Islet of Langerhans (tissue), 1 donor: ENCODE results near the gene SYNGR1.
"Not testable (repeated sequence)": the region's sequence is repeated elsewhere in the genome, so short reads cannot be mapped to it uniquely, and the experiment has no call there.

Experiments used
- FAIRE-seq: peaks from one replicate; lab custom pipeline; 2011; peaks lifted over from hg19 to GRCh38; lab: Jason Lieb, UNC

SYNGR1 gene

DNA sequence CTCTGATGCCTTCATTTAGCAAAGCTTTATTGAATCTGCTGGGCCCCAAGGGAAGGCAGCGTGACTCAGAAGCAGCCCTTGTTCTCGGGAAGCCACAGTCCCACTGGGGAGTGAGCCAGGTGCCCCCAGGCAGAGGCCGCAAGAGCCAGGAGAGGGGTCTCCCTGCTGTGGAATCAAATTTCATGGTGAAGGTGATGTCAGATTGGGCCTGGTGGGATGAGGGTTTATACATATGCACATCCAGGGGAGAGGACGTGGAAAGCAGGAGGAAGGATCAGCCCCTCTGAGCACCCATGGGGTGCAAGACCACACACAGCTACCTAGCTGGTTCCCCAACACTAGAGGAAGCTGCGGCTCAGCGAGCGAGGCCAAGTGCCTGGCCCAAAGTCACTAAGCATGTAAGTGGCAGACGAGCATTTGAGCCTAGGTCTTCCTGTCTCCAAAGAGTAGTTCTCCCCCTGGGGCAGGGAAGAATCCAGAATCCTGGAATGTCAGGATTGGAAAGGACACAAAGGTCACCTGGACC lies 2.0 kb downstream of the SYNGR1 start:
- FAIRE-seq, result no peak

DNA sequence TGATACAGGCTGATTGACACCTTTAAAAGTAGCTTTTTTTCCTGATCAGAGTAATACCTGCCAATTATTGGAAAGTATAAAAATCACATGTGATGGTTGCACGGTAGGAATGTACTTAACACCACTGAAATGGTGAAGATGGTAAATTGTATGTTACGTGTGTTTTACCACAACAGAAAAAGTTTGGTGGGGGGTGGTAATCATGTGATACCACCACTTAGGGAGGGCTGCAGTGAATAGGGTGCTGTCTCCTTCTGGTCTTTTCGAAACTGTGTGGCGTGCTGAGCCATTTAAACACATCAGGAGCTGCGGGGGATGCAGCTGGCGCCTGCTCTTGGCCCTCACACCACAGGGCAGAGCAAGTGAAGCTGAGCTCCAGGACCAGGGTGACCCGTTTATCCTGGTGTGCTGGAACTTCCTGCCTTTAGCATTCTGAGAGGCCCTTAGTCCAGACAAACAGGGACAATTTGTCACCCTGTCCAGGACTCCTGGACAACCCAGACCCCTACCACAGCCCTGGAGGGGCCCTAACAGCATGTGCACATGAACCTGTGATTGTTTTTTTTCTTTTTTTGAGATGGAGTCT lies 2.6 kb downstream of the SYNGR1 start:
- no peak for FAIRE-seq

DNA sequence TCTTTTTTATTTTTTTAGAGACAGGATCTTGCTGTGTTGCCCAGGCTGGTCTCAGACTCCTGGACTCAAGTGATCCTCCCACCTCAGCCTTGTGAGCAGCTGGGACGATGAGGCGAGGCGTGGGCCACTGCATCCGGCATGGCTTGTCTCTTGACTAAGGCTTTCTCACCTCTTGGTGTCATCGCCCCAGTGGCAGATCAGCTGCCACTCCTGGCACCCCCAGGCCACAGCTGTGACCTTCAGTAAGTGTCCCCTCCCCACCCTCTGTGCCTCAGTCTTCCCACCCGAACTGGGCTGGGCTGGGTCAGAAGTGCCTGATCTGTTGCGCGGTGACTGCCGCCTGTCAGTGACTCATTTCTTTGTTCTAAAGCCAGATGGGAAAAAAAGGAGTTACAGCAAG lies 3.6 kb downstream of the SYNGR1 start:
- no peak for FAIRE-seq

DNA sequence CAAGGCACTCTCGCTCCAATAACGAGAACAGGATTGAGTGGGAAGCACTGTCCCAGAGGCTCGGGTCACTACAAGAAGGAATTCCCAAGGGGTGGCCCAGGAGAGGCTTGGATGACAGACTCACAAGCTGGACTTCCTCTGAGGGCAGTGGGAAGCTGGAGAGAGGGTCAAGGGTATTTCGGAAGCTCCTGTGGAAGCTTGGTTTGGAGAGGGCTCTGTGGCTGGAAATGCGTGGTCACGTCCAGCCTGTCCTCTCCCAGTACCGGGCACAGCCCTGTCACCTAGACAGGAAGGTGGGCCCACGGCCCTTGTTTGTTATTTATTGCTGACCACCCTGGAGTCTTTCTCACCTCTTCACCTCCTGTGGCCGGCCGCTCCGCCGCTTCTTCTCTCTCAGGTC lies 5.3 kb downstream of the SYNGR1 start:
- FAIRE-seq, result no peak

DNA sequence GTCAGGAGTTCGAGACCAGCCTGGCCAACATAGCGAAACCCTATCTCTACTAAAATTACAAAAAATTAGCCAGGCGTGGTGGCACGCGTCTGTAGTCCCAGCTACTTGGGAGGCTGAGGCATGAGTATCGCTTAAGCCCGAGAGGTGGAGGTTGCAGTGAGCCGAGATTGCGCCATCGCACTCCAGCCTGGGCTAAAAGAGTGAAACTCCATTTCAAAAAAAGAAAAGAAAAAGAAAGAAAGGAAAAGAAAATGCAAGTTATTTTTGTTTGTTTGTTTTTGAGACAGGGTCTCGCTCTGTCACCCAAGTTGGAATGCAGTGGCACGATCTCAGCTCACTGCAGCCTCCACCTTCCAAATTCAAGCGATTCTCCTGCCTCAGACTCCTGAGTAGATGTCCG lies 6.0 kb downstream of the SYNGR1 start:
- not testable (repeated sequence) for FAIRE-seq

DNA sequence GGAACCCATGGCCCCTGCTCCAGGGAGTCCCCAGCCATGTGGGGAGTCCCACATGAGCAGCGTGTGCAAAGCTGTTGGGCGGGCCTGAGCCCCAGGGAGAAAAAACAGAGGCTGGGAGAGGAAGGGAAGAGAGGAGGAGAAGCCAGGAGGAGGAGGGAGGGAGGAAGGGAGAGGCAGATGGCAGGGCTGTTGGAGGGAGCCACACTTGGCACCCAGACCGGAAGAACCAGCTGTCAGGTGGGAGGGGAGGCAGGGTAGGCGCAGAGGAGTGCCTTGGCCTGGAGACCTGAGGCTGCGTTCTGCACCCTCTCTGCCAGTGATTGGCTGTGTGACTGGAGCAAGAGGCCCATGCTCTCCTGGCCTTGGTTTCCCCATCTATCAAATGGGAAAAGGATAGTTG lies 6.7 kb downstream of the SYNGR1 start:
- no peak for FAIRE-seq

DNA sequence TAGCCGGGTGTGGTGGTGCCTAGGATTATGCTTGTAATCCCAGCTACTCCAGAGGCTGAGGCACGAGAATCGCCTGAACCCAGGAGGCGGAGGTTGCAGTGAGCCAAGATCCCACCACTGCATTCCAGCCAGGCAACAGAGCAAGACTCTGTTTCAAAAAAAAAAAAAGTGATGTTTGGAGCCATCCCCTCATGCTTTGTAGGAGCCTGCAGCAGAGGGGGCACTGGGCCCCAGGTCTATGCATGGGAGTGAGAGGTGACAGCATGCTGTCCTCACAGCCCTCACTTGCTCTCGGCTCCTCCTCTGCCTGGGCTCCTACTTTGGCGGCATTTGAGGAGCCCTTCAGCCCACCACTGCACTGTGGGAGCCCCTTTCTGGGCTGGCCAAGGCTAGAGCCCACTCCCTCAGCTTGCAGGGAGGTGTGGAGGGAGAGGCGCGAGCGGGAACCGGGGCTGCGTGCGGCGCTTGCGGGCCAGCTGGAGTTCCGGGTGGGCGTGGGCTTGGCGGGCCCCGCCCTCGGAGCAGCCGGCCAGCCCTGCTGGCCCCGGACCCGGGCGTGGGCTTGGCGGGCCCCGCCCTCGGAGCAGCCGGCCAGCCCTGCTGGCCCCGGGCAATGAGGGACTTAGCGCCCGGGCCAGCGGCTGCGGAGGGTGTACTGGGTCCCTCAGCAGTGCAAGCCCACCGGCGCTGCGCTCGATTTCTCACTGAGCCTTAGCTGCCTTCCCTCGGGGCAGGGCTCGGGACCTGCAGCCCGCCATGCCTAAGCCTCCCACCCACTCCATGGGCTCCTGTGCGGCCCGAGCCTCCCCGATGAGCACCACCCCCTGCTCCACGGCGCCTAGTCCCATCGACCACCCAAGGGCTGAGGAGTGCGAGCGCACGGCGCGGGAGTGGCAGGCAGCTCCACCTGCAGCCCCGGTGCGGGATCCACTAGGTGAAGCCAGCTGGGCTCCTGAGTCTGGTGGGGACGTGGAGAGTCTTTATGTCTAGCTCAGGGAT lies 7.6 kb downstream of the SYNGR1 start:
- FAIRE-seq, result not testable (repeated sequence)

DNA sequence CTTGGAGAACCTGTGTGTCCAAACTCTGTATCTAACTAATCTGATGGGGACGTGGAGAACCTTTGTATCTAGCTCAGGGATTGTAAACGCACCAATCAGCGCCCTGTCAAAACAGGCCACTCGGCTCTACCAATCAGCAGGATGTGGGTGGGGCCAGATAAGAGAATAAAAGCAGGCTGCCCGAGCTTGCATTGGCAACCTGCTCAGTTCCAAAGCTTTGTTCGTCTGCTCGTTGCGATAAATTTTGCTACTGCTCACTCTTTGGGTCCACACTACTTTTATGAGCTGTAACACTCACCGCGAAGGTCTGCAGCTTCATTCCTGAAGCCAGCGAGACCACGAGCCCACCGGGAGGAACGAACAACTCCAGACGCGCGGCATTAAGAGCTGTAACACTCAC lies 8.4 kb downstream of the SYNGR1 start:
- FAIRE-seq, result not testable (repeated sequence)

DNA sequence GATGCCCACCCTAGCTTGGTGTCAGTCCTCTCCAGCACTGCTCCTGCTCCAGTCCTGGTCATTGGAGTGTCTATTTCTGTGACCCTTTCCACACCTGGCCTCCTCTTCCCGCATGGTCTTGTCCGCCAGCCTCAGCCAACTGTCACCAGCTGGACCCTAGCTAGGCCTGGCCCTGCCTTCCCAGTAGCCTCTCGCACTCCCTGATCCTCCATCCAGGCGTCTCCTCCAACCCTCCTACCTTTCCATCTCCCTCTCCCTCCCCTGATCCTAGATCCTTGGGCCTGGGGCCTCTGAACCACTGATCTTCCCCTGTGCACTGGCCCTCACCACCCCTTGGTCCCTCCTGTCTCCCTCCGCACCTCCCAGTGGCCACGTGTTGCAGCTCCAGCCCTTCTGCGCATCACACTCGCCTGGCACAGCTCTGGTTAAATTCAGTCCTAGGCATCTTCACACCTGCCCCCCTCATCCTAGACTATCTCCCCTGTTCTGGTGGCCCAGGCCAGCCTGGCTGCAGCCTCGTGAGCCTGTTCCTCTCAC lies 9.9 kb downstream of the SYNGR1 start:
- no peak for FAIRE-seq

DNA sequence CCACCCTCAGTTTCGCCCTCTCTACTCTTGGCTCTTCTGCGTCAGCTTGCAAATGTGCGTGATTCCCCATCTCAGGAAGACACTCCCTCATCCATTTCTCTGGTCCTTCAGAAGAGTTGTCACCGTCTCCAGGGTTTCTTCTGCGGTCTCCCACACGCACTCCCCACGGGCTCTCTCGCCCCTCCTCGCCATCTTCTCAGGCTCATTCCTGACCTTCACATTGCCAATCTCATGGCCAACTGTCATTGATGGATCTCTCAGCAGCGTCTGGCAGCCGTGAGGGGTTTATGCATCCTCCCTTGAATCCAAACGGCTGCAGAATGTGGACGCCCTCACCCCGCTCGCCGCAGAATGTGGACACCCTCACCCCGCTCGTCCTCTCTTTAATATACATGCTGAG lies 10.5 kb downstream of the SYNGR1 start:
- no peak for FAIRE-seq

DNA sequence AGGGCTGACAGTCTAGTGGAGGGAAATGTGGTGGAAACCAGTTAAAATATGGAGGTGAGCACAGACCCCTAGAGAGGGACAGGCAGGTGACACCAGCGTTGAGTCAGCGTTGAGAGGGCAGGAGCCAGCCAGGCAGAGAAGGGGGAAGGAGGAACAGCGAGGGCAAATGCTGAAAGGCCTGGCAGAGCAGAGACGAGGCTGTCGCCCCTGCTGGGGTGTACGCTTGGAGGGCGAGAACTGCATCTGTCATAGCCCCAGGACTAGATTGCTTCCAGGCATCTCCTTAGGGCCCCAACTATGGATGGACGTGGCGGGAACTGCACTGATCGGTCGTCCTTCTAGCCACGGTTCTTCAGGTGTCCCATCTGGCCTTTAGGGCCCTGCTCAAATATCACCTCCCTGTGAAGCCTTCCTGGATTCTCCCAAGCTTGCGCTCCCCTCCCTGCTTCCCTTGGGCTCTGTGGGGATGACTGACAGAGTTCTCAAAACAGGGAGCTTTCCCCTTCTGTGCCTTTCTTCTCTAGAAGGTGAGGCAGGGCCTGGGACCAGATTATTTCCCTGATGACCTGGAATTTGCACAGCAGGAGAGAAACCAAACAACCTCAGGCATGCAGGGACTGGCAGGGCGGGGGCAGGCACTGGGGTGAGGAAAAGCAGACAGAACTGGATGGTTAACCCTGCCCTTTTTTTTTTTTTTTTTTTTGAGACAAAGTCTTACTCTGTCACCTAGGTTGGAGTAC lies 11.1 kb downstream of the SYNGR1 start:
- FAIRE-seq, result no peak

DNA sequence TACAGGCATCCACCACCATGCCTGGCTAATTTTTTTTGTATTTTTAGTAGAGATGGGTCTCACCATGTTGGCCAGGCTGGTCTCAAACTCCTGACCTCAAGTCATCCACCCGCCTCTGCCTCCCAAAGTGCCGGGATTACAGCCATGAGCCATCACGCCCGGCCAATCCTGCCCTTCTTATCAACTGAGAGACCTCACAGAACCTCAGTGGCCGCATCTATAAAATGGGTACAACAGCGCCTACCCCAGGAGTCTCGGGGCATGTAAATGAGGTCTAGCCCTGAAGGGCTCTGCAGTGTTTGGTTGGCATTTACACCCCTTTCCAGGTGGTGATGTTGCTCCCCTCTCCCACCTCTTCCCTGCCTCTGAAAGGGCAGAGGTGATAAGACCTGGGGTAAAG lies 11.7 kb downstream of the SYNGR1 start:
- no peak for FAIRE-seq

DNA sequence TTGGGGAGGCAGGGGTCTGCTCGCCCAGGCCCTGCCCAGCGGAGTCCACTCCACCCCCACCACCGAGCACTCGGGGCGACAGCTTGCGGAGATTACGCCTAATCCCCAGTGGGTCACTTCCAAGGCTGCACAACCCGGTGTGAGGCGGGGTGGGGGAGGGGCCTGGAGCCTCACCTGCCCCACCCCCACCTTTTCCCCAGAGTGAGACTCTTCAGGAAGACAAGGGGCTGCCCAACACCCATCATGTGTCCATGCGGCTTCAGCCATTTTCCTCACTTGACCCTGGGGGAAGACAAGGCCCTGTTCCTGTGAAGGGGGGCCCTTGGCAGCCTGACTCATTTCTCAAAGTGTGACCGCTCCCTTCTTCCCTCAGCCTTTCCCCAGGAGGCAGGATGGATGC lies 12.5 kb downstream of the SYNGR1 start:
- FAIRE-seq, result no peak

DNA sequence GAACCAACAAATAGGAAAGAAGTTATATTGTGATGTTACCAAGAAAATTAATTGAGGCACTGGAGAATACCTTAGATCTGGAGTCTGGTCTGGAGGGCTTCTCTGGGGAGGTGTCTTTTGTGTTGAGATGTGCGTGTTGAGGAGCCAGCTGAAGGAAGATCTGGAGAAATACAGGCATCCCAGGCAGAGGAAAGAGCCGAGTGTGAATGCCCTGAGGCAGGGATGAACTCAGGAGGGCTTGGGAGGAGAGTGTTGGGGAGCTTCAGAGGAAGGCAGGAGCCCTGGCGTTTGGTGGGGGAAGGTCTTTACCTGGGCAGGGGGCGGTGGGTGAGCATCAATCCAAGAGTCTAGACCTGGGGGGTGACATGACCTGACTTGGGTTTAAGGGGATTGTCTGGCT lies 13.1 kb downstream of the SYNGR1 start:
- FAIRE-seq, result no peak

DNA sequence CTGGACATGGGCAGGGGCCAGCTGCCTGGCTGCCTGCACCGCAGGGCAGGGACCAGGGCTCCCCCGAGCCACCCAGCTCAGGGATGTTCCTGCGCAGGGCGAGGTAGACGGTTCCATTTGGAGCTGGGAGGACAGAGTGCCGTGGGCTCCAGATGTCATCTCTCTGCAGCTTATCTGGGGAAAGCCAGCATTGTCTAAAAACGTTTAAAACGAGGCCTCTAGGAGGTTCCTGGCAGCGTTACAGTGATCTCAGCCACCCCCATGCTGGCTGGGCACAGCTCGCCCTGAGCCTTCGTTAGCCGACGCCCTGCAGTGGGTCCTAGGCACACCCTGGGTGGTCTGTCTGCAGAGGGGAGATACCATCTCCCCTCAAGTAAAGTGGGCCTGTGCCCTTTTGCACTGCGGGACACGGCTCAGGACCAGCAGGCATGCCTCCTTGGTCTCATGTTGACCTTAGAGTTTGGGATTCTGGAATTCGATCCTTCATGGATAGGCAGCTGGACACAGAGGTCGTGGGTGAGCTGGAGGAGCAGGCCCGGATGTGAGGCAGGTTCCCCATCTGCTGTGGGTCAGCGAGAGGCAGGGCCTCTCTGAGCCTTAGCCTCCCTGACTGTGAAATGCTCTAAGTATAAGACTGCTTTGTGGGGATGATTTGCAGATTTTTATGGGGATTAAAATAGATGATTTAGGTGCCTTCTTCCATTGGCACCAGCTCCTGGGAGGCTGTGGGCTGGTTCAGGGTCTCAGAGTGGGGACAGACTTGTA lies 14.1 kb downstream of the SYNGR1 start:
- FAIRE-seq, result no peak

DNA sequence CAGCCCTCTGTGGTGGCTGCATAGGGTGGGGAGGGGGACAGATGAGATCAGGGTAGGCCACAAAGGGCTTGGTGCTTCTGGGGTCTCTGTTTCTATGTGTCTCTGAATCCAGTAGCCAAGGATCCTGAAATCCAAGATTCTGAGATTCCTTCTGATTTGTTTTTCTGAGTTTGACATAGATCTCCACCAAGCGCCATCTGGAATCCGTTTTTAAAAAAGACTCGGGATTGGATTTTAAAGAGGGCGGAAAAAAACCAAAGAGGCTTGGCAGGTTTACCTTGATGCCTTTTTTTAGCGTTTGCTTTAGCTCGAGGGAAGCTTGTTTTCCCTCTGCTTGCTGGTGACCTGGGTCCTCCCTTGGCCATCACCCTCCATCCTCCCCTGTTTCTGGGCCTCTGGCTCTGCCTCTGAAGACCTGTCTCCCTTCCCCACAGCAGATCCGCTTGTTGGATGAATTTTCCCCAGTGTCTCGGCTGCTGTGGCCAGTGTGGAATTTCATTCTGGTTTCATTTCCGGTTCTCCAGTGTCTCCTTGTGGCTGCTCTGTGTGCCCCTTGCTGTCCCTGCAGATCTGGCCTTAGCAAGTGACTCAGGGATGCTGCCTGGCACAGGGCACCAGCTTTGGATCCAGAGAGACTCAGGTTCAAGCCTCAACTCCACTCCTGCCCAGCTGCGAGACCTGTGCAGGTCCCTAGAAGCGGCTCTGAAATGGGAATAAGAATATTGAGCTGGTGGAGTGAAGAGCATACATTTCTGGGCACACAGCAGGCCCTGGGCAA lies 15.1 kb downstream of the SYNGR1 start:
- FAIRE-seq, result no peak

DNA sequence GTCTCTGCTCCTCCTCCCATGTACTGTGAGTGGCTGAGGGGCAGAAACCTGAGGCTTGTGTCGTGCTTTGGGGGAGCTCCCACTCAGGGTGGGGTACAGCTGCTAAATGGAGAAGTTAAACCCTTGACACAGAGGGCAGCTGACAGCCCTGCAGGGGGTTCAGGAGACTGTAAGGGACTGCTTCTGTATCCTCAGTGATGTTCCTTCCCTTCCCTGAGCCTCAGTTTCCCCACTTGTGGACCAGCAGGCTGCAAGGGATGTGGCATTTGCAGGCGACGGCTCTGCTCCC lies 15.6 kb downstream of the SYNGR1 start:
- no peak for FAIRE-seq

DNA sequence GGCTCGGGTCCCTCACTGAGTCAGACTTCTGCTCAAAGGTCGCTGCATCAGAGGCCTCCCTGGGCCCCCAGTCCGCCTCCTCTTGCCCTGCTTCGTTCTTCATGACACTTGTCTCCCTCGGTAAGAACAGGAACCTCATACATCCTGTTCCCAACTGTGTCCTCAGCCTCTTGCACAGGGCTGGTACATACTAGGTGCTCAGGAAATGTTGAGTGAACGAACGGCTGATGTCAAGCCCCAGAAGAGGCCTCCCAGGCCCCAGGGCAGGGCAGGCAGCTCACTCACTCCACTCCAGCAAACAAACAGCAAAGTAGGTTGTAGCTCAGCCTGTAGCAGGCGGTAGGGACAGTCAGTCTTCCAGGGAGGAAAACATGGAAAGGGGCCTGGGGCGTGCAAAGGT lies 17.2 kb downstream of the SYNGR1 start:
- FAIRE-seq, result no peak

DNA sequence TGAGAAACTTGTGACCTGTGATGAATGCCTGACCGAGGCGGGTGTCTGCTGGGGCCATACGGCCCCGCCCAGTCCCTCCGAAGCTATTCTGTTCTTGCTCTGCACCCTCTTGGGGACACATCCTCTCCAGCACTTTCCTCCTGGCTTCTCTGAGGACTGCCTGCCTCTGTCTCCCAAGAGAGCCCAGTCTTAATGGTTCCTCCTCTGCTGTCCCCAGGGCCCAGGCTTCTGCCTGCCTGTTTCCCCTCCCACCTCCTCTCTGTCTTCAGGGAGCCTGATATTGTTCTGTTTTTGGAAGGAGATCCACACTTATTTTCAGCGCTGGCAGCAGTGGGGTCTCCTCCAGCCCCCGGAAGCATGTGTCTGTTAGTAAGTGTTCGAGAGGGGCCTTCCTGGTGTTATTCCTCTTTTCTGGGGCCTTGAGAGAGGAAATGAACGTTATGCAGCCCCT lies 18.7 kb downstream of the SYNGR1 start:
- no peak for FAIRE-seq

DNA sequence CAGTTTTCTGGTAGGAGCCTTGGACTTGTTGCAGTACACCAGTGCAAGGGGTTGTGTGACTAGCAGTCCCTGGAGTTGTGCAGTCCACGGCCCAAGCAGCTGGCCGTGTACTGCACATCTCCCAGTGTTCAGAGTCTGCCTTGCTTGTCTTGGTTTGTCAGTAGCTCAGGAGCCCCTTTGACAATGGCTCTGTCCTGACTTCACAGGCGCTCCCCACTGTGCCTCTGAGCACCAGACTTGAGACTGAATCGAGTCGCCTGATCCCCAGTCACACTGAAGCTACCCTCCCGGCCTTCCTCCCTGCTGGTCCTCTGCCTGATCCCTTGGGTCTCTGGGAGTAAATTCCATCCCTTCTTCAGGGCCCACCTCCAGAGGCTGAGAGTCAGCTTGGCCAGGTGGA lies 19.4 kb downstream of the SYNGR1 start:
- FAIRE-seq, result no peak

DNA sequence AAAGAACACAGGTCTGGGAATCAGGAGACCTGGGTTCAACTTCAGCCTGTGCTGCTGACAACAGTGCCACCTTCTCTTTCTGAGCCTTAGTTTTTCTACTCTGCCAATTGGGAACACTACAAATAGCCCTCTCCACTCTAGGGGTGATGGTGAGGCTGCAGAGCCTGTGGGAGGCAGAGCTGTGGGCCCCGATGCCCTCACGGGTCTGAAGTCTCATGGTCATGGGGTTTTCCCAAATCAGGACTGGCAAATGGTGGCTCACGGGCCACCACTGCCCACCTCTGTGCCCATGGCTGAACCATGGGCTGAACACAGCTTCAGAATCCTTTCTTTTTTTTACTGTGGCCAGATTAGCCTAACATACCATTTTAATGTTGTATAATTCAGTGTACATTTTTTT lies 19.8 kb downstream of the SYNGR1 start:
- FAIRE-seq, result no peak
